AG20443 (cell line): ENCODE results near the gene PLEKHA6.
A peak's percentile ranks its signal among the peaks of the same experiment; 100 is the strongest.
"Not testable (repeated sequence)": the region's sequence is repeated elsewhere in the genome, so short reads cannot be mapped to it uniquely, and the experiment has no call there.

Experiments used
- DNase-seq: peaks from one replicate; pipeline ENCODE4 v3.0.0; 2012; ENCODE audit warnings: low spot score, mixed read lengths

The PLEKHA6 gene

GRCh38 chr1:204241050-204241449 is 118.7 kb downstream of the PLEKHA6 start:
- no peak for DNase-seq

- no peak for DNase-seq
Measured at GRCh38 chr1:204240233-204240632, 119.5 kb downstream of the PLEKHA6 start.

- DNase-seq = not testable (repeated sequence)
Measured at GRCh38 chr1:204239401-204239800, 120.3 kb downstream of the PLEKHA6 start.

GRCh38 chr1:204238520-204238919 is 121.2 kb downstream of the PLEKHA6 start:
- not testable (repeated sequence) for DNase-seq

GRCh38 chr1:204237515-204237914 is 122.2 kb downstream of the PLEKHA6 start:
- not testable (repeated sequence) for DNase-seq

- peak; percentile 60 for DNase-seq
Measured at GRCh38 chr1:204232526-204232925, 127.2 kb downstream of the PLEKHA6 start.

GRCh38 chr1:204230211-204230610 is 129.5 kb downstream of the PLEKHA6 start:
- no peak for DNase-seq

GRCh38 chr1:204228896-204229295 is 130.8 kb downstream of the PLEKHA6 start:
- no peak for DNase-seq

GRCh38 chr1:204227996-204228785 is 131.5 kb downstream of the PLEKHA6 start:
- DNase-seq = no peak

- DNase-seq = no peak
Measured at GRCh38 chr1:204227351-204227750, 132.4 kb downstream of the PLEKHA6 start.

- no peak for DNase-seq
Measured at GRCh38 chr1:204225841-204226735, 133.6 kb downstream of the PLEKHA6 start.

- no peak for DNase-seq
Measured at GRCh38 chr1:204224655-204225054, 135.1 kb downstream of the PLEKHA6 start.

- DNase-seq = no peak
Measured at GRCh38 chr1:204223129-204223860, 136.4 kb downstream of the PLEKHA6 start.

GRCh38 chr1:204222764-204223055 is 137.0 kb downstream of the PLEKHA6 start:
- no peak for DNase-seq

GRCh38 chr1:204222006-204222763 is 137.5 kb downstream of the PLEKHA6 start:
- DNase-seq = no peak

GRCh38 chr1:204221271-204221670 is 138.5 kb downstream of the PLEKHA6 start:
- no peak for DNase-seq

GRCh38 chr1:204219971-204220616 is 139.6 kb downstream of the PLEKHA6 start:
- peak; percentile 47 for DNase-seq

- no peak for DNase-seq
Measured at GRCh38 chr1:204218552-204218951, 141.2 kb downstream of the PLEKHA6 start.

- no peak for DNase-seq
Measured at GRCh38 chr1:204217648-204218000, 142.1 kb downstream of the PLEKHA6 start.

GRCh38 chr1:204216880-204217647 is 142.7 kb downstream of the PLEKHA6 start:
- DNase-seq = no peak

GRCh38 chr1:204216236-204216635 is 143.5 kb downstream of the PLEKHA6 start:
- DNase-seq = no peak
